HG03354 (cell line): Measurements from ENCODE around the gene KCNRG.

Source experiments
- ATAC-seq: cut with Tn5 transposase; IDR thresholded peaks from one replicate; pipeline ENCODE4 v1.9.1; 2021; ENCODE audit warnings: mild to moderate bottlenecking; ENCODE audit not compliant: unreplicated experiment, poor library complexity, severe bottlenecking

KCNRG gene

DNA sequence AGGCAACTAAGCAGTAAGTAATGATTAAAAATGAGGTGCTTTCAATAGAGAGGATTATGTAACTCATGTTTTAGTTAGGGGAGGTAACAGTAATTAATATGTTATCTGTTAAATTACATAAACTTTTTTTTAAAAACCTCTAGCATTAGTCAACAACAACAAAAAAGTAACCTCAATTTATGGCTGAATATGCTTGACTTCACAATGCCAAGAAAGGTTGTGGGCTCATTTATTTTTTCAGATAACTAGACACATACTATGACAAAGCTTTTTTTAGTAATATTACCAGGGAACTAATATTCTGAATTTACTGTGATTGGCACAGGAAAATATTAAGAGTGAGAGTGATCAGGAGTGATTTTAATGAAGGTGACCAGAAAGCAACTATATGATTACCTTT, 54.9 kb downstream of the KCNRG start:
- no peak for ATAC-seq
